CD4-positive, alpha-beta memory T cell (primary cell): ENCODE data around the gene ZNF70. TPM values are rescaled to one million over a fixed set of nuclear protein-coding genes. Genes with fewer than 3 reads are reported as not detected.

Experiments
- CTCF ChIA-PET: fragments of 350-600 bp; sonication (Branson Sonifier 250); formaldehyde crosslinking; loops from one replicate; lab custom pipeline; 2021; ENCODE audit warnings: inconsistent platforms; ENCODE audit not compliant: partially characterized antibody; lab: Charles Lee
- POLR2A ChIA-PET: fragments of 350-600 bp; sonication (Branson Sonifier 250); formaldehyde crosslinking; loops from one replicate; lab custom pipeline; 2021; ENCODE audit not compliant: partially characterized antibody; lab: Charles Lee
- DNase-seq, 5 donors: peaks; one replicate each; pipeline versions ENCODE4 v3.0.0 to v3.0.0-alpha.2; 2020 to 2022; ENCODE audit warnings: mixed read lengths in 1 of 5
- H3K27ac ChIP-seq: one replicate; pipeline ENCODE4 v1.7.0; 2013; ENCODE audit warnings: low read depth, low read length
- H3K27me3 ChIP-seq: 2 replicates; pipeline ENCODE4 v1.7.0; 2013; ENCODE audit warnings: mild to moderate bottlenecking, low read length, moderate library complexity; ENCODE audit not compliant: insufficient read depth
- H3K36me3 ChIP-seq: 2 replicates; pipeline ENCODE4 v1.7.0; 2013; ENCODE audit warnings: mild to moderate bottlenecking, low read length, moderate library complexity; ENCODE audit not compliant: insufficient read depth
- H3K4me1 ChIP-seq: 2 replicates; pipeline ENCODE4 v1.7.0; 2013; ENCODE audit warnings: mild to moderate bottlenecking, low read length, moderate library complexity; ENCODE audit not compliant: insufficient read depth
- H3K4me3 ChIP-seq, 2 donors: one replicate each; pipeline ENCODE4 v1.7.0; 2013; ENCODE audit warnings: low read length in 2 of 2, mild to moderate bottlenecking in 1 of 2
- H3K9me3 ChIP-seq, 2 donors: one replicate each; pipeline ENCODE4 v1.7.0; 2013; ENCODE audit warnings: low read length in 2 of 2, control low read depth in 1 of 2; ENCODE audit not compliant: control insufficient read depth in 1 of 2
- H3K27ac Mint-ChIP-seq, 7 donors: one replicate each; pipeline ENCODE4 v1.8.0; 2020 to 2021; ENCODE audit warnings: mixed read lengths in 7 of 7, mild to moderate bottlenecking in 6 of 7, inconsistent platforms in 3 of 7, moderate library complexity in 3 of 7
- H3K27me3 Mint-ChIP-seq, 2 donors: one replicate each; pipeline ENCODE4 v1.8.0; 2020 to 2021; ENCODE audit warnings: mixed read lengths in 2 of 2
- H3K36me3 Mint-ChIP-seq, 2 donors: one replicate each; pipeline ENCODE4 v1.8.0; 2020 to 2021; ENCODE audit warnings: mixed read lengths in 2 of 2, inconsistent platforms in 1 of 2, mild to moderate bottlenecking in 1 of 2
- H3K4me1 Mint-ChIP-seq, 4 donors: one replicate each; pipeline ENCODE4 v1.8.0; 2020 to 2021; ENCODE audit warnings: mixed read lengths in 4 of 4, mild to moderate bottlenecking in 1 of 4
- H3K4me3 Mint-ChIP-seq, 8 donors: one replicate each; pipeline ENCODE4 v1.8.0; 2020 to 2021; ENCODE audit warnings: mixed read lengths in 8 of 8, mild to moderate bottlenecking in 7 of 8, moderate library complexity in 6 of 8, inconsistent platforms in 3 of 8
- H3K9me3 Mint-ChIP-seq, 8 donors: one replicate each; pipeline ENCODE4 v1.8.0; 2020 to 2021; ENCODE audit warnings: mixed read lengths in 8 of 8, mild to moderate bottlenecking in 5 of 8, inconsistent platforms in 3 of 8, moderate library complexity in 1 of 8
- intact Hi-C: fragments of 100-400 bp; cut with micrococcal nuclease; formaldehyde crosslinking; loops from one replicate; pipeline ENCODE4 v1.15.1; 2023
- polyA plus RNA-seq, 2 donors: library from polyadenylated mRNA; unstranded; fragments of 300-500 nt; fragmentation: Illumina TruSeq; gene quantifications; one replicate each; pipeline ENCODE4 v1.2.3, GENCODE V29; 2021
- total RNA-seq, 2 experiments: library from RNA; stranded (reverse); gene quantifications; one replicate each; pipeline ENCODE4 v1.2.3, GENCODE V29; 2021

Gene ZNF70
- total and polyA plus RNA-seq, 4 experiments from 2014 or later, result 0.37 to 7.4 (median 6.4) TPM; not detected in 1

DNA sequence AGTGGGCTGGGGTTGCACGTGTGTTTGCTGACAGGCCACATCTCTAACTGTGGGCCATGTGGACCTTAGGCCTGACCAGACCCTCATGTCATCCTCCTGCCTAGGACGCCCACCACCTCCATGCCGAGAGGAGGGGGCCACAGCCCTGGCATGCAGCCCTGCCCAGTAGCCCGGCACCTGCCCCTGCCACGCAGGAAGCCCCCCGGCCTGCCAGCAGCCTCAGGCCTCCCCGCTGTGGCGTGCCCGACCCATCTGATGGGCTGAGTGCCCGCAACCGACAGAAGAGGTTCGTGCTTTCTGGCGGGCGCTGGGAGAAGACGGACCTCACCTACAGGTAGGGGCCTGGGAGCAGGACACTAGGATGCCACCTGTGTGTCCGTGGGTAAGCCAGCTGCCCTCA is 28.2 kb upstream of the ZNF70 start:
- Histone ChIP-seq H3K9me3 (no peaks in the 10 kb centered on the region), H3K4me3 (no peak overlapping the region), H3K27me3 (no peaks in the 10 kb centered on the region), H3K27ac (no peak overlapping the region), H3K36me3 (no peaks in the 10 kb centered on the region), H3K4me1 (no peaks in the 10 kb centered on the region)
- Mint-ChIP-seq H3K36me3 (no peaks in the 10 kb centered on the region), H3K27ac (no peak overlapping the region), H3K27me3 (no peaks in the 10 kb centered on the region), H3K4me1 (peaks cover 0 to 3% (median 1%) of the 10 kb centered on the region in 4 donors), H3K4me3 (no peak overlapping the region), H3K9me3 (no peaks in the 10 kb centered on the region)
- DNase-seq, result no peak
- POLR2A ChIA-PET, result no interaction called here
- intact Hi-C loops, result no loop called here
- CTCF ChIA-PET, result no interaction called here

- ChIA-PET CTCF (interaction anchor here (1.4 kb wide), 1 partner anchor 11 kb away, joined by 3 read pairs; no protein-coding TSS in a partner anchor), POLR2A (no interaction called here)
- Mint-ChIP-seq H3K4me1 (peaks cover 0 to 4% (median under 1%) of the 10 kb centered on the region in 4 donors), H3K27me3 (no peaks in the 10 kb centered on the region), H3K36me3 (no peaks in the 10 kb centered on the region), H3K9me3 (no peaks in the 10 kb centered on the region), H3K27ac (peak overlapping the region in 1 of 7 donors; percentile 68), H3K4me3 (no peak overlapping the region)
- Histone ChIP-seq H3K9me3 (no peaks in the 10 kb centered on the region), H3K4me3 (no peak overlapping the region), H3K4me1 (no peaks in the 10 kb centered on the region), H3K27me3 (no peaks in the 10 kb centered on the region), H3K36me3 (no peaks in the 10 kb centered on the region), H3K27ac (no peak overlapping the region)
- intact Hi-C loops, result no loop called here
- no peak for DNase-seq
Observed at GRCh38 chr22:23778577-23778900, 27.6 kb upstream of the ZNF70 start.

DNA sequence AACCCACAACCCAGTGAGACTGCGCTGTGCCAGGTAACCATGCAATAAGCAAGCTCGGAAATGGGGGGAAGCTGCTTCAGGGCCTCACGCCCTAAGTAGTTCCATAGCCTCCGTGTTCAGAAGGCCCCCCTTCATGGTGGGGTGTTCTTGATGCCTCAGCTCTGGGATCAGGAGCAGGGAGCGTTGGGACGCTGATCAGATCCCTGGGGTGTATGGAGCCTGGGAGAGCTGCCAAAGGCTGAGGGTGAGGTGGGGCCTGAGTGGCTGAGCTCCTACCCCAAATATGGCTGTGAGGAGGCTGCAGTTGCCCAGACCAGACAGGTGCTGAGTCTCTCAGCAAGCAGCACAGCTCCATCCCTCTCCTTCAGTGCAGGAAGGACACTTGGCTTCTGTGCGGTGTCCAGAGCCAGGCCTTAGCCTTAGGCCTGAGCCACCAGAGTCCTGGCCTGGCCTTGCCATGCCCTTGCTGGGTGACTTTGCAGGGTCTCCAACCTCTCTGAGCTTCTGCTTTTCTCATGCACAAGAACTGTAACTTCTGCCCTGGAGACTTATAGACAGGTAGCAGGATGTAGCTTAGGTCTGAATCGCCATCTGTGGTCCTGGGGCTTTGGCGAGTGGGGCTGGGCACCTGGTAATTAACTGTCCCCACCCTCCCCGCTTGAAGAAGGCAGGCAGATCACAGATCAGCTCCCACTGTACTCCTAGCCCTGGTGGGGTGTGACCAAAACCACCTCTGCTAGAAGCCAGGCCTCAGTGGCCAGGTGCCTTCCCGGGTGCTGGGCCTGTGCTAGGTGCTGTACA is 27.1 kb upstream of the ZNF70 start:
- H3K4me1 Mint-ChIP-seq, result peaks cover 0 to 9% (median 5%) of the 10 kb centered on the region in 4 donors
- POLR2A ChIA-PET, result interaction anchor here (0.6 kb wide), 1 partner anchor 12 kb away, joined by 3 read pairs; no protein-coding TSS in a partner anchor
- Histone ChIP-seq H3K36me3 (no peaks in the 10 kb centered on the region), H3K27ac (no peak overlapping the region), H3K4me3 (no peak overlapping the region), H3K9me3 (no peaks in the 10 kb centered on the region), H3K4me1 (peaks cover 3% of the 10 kb centered on the region), H3K27me3 (no peaks in the 10 kb centered on the region)
- intact Hi-C loops, result no loop called here
- H3K36me3 Mint-ChIP-seq, result no peaks in the 10 kb centered on the region
- H3K27ac Mint-ChIP-seq, result no peak overlapping the region
- H3K4me3 Mint-ChIP-seq, result no peak overlapping the region
- peaks cover 0 to 1% of the 10 kb centered on the region in 2 donors for H3K27me3 Mint-ChIP-seq
- H3K9me3 Mint-ChIP-seq, result no peaks in the 10 kb centered on the region
- DNase-seq, result no peak
- CTCF ChIA-PET, result interaction anchor here (1.3 to 1.4 kb wide), 2 partner anchors 11 to 20 kb away, joined by 3 read pairs; no protein-coding TSS in a partner anchor

DNA sequence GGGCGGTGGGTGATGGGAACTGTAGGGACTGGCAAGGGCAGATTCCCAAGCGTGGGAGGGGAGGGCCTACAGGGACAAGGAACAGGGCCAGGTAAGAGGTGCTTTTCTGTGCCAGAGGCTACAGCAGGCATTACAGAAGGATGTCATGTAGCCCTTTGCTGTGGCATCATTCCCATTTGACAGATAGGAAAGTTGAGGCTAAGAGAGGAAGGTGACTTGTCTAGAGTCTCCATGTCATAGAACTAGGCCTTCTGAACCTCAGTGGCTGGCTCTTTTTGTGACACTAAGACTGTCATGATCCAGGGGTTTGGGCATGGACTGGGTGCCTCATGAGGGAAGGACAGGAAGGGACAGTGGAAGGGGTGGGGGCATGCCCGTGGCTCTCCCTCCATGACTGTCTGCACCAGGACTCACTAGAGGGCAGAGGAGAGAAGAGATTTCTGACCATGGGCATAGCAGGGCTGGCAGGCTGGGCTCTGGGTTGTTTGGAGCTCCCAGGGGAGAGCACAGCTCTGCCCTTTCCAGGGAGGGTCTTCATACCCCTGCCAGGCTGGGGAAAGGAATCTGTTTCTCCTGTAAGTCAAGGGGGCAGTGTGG is 25.0 kb upstream of the ZNF70 start:
- H3K9me3 Mint-ChIP-seq, result no peaks in the 10 kb centered on the region
- ChIA-PET CTCF (interaction anchor here (1.5 kb wide), 1 partner anchor 71 kb away, joined by 4 read pairs; no protein-coding TSS in a partner anchor), POLR2A (interaction anchor here (0.6 to 1.9 kb wide), 2 partner anchors 81 to 235 kb away, joined by 3 to 4 read pairs; partner anchors contain the start of gene CABIN1)
- no peak for DNase-seq
- Histone ChIP-seq H3K27ac (no peak overlapping the region), H3K9me3 (no peaks in the 10 kb centered on the region), H3K36me3 (no peaks in the 10 kb centered on the region), H3K4me1 (peaks cover 13% of the 10 kb centered on the region), H3K27me3 (no peaks in the 10 kb centered on the region), H3K4me3 (no peak overlapping the region)
- H3K27me3 Mint-ChIP-seq, result peaks cover 0 to 1% of the 10 kb centered on the region in 2 donors
- no peaks in the 10 kb centered on the region for H3K36me3 Mint-ChIP-seq
- no peak overlapping the region for H3K4me3 Mint-ChIP-seq
- intact Hi-C loops, result no loop called here
- H3K4me1 Mint-ChIP-seq, result peaks cover 8 to 26% (median 11%) of the 10 kb centered on the region in 4 donors
- peak overlapping the region in 2 of 7 donors; percentile 9 to 85 for H3K27ac Mint-ChIP-seq

- Histone ChIP-seq H3K4me1 (peaks cover 16% of the 10 kb centered on the region), H3K27me3 (no peaks in the 10 kb centered on the region), H3K27ac (no peak overlapping the region), H3K4me3 (no peak overlapping the region), H3K9me3 (no peaks in the 10 kb centered on the region), H3K36me3 (no peaks in the 10 kb centered on the region)
- Mint-ChIP-seq H3K27me3 (peaks cover 0 to 1% of the 10 kb centered on the region in 2 donors), H3K4me3 (no peak overlapping the region), H3K36me3 (no peaks in the 10 kb centered on the region), H3K4me1 (peaks cover 8 to 27% (median 12%) of the 10 kb centered on the region in 4 donors), H3K9me3 (no peaks in the 10 kb centered on the region), H3K27ac (peak overlapping the region in 1 of 7 donors; percentile 36)
- DNase-seq, result no peak
- ChIA-PET POLR2A (interaction anchor here (1.9 to 2.4 kb wide), 2 partner anchors 12 to 236 kb away, joined by 4 to 7 read pairs; partner anchors contain the start of genes CABIN1 and SMARCB1), CTCF (interaction anchor here (1.1 to 1.9 kb wide), 3 partner anchors 72 to 77 kb away, joined by 4 to 8 read pairs (median 5); no protein-coding TSS in a partner anchor)
- intact Hi-C loops, result no loop called here
Observed at GRCh38 chr22:23774922-23775436, 24.1 kb upstream of the ZNF70 start.

GRCh38 chr22:23774114-23774921 is 23.4 kb upstream of the ZNF70 start:
- Mint-ChIP-seq H3K36me3 (no peaks in the 10 kb centered on the region), H3K4me1 (peaks cover 8 to 24% (median 12%) of the 10 kb centered on the region in 4 donors), H3K4me3 (peak overlapping the region in 1 of 8 donors; percentile 21), H3K27me3 (peaks cover 0 to 1% of the 10 kb centered on the region in 2 donors), H3K9me3 (no peaks in the 10 kb centered on the region), H3K27ac (peak overlapping the region in 2 of 7 donors; percentile 36 to 83)
- H3K27me3 ChIP-seq, result no peaks in the 10 kb centered on the region
- H3K4me3 ChIP-seq, result no peak overlapping the region
- intact Hi-C loops, result no loop called here
- H3K4me1 ChIP-seq, result peaks cover 16% of the 10 kb centered on the region
- no peaks in the 10 kb centered on the region for H3K9me3 ChIP-seq
- ChIA-PET CTCF (interaction anchor here (1.1 to 1.9 kb wide), 3 partner anchors 72 to 78 kb away, joined by 4 to 8 read pairs (median 5); no protein-coding TSS in a partner anchor), POLR2A (interaction anchor here (1.9 to 2.4 kb wide), 2 partner anchors 13 to 237 kb away, joined by 4 to 7 read pairs; partner anchors contain the start of genes CABIN1 and SMARCB1)
- no peak overlapping the region for H3K27ac ChIP-seq
- no peak for DNase-seq
- no peaks in the 10 kb centered on the region for H3K36me3 ChIP-seq
